SHP77 treated with DMSO at 0.1 percent for 48 hours (cell line): ENCODE measurements around the gene RUNX1.

Experiments
- DNase-seq: peaks from one replicate; lab custom pipeline; 2025; lab: John Stamatoyannopoulos, UW

The RUNX1 gene

GRCh38 chr21:34846601-34847112 is 202.4 kb downstream of the RUNX1 start:
- no peak for DNase-seq

DNA sequence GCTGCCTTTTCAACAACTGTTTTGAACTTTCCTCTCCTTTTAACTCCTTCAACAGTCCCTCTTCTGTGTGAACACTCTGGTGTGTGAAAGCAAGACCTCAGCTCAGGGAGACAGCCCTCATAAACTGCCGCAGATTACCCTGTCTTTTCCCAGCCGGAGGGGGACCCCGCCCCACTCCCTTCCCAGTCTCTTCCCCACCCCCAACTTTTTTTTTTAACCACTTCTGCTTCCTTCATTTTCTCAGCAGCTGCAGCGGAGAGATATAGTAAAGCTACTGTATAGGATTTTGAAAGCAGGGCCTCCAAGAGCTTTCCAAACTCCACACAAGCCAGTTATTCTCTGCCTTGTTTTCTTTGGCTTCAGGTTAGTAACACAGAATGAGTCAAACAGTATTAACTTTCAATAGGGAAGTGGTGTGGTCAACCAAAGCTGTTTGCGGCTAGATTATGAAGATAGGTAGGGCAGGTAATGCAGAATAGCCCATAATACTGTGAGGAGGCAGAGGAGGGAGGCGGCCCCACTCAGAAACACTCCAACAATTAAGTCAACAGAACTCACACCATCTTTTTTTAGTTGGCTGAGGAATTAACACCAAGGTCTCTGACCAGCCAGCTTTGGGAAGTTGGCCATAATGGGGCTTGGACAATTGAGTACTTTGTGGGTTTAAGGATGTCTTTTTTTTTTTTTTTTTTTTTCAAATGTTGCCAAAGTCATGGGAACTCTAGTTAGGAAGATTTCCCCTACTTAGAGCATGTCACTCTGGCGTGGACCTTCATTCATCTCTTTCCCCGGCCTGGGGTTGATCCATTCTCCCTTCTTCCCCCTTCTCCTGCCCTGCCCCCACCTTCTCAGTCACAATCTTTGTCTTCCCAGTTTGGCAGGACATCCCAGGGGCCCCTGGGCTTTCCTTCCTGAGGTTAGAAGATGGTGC is 203.3 kb downstream of the RUNX1 start:
- DNase-seq: no peak

GRCh38 chr21:34844924-34845238 is 204.2 kb downstream of the RUNX1 start:
- no peak for DNase-seq

DNA sequence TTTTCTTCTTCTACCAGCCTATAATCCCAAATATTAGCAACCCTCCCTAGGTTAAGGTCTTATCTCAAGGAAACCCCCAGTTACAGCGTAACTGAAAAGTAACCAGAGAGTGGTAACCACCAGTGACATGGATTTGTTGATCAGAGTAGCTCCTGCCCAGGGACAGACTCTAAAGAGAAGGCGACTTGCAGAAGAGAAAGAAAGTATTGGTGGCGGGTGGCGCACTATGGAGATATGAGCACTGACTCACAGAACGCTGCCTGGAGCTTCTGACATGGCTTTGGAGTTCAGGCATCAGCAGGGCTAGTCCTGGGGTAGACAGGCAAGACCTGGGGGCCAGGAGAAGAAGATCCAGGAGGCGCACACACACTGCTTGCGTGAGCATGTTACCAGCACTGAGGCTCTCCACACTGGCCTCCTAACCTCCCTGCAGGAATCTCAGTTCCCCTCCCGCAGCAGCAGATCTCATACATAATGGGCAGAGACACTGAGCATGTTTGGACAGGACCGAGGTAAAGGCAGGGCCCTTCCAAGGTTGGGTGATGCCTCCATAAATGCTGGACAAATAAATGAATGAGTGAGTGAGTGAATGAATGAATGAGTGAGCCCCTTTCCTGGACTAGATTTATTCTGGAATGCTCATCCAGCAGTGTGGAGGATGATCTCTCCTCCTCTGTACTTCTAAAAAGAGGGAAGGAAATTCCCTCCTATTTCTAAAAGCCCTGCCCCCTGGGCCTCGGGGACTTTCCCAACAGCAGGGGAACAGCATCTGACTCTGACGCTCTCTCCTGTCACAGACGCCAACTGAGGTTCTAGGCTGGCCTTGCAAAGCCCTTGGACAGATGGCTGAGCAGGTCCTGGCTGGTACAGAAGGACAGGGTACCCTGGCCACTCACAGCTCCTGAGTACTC is 204.8 kb downstream of the RUNX1 start:
- DNase-seq: no peak

DNA sequence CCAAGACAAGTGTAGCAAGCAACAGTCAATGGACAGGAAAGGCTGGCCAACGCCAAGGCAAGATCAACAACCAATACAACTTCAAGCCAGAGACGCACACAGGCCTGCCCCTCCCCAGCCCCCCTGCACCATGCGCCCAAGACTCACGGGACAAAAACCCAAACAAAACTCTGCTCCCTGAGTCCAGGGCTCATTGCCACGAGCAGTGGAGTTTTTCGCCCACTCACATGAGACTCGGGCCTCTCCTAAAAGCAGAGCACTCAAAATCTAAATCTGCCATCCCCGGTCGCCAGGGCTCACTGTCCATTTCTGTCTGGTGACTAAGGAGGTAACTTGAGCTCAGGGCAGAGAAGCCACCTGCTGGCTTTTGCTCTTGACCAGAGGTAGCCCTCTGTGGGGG is 205.5 kb downstream of the RUNX1 start:
- no peak for DNase-seq

- DNase-seq: no peak
Observed at GRCh38 chr21:34841154-34841553, 207.9 kb downstream of the RUNX1 start.

DNA sequence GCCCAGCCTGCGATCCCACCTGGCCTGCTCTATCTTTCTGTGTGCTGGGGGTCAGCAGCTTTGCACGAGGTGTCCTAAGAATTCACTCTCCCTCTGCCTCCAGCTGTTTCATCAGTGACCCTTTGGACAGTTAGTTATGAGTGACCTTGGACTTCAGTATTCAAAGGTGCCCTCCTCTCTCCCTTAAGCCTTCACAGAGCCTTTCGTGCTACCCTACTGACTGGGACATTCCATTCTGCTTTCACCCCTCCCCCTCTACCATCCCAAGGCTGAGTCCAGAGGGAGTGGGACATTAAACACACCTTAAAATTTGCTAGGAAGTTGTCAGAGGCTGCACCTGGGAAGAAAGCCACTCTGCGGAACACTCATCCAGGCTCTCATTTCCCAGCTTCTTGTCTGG is 208.4 kb downstream of the RUNX1 start:
- no peak for DNase-seq

GRCh38 chr21:34838956-34839820 is 209.9 kb downstream of the RUNX1 start:
- no peak for DNase-seq

DNA sequence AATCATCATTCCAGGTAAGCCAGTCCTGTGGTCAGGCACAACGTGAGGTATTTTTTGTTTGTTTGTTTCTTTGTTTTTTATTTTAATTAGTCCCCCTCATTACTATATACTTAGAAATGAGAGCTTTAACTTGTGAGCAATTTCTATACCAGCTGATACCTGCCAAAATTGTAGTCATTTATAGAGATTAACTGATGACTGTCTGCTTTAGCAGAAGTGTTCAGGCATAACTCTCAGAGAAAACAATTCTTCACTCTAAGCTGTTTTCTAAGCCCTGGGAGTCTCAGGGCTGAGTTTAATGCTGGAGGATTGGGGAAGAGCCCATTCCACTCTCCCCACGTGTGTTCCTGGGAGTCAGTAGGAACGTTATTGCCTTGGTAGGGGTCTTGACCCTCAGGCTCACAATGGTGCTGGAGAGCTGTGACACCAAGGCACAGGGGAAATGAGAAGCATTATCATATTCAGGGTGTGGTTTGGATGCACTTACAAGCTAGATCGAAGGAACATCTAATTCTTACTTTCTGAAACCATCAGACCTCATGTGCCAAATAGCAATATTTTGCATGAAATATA is 212.1 kb downstream of the RUNX1 start:
- no peak for DNase-seq

GRCh38 chr21:34836103-34836932 is 212.8 kb downstream of the RUNX1 start:
- DNase-seq: no peak

- no peak for DNase-seq
Observed at GRCh38 chr21:34835526-34835925, 213.6 kb downstream of the RUNX1 start.

DNA sequence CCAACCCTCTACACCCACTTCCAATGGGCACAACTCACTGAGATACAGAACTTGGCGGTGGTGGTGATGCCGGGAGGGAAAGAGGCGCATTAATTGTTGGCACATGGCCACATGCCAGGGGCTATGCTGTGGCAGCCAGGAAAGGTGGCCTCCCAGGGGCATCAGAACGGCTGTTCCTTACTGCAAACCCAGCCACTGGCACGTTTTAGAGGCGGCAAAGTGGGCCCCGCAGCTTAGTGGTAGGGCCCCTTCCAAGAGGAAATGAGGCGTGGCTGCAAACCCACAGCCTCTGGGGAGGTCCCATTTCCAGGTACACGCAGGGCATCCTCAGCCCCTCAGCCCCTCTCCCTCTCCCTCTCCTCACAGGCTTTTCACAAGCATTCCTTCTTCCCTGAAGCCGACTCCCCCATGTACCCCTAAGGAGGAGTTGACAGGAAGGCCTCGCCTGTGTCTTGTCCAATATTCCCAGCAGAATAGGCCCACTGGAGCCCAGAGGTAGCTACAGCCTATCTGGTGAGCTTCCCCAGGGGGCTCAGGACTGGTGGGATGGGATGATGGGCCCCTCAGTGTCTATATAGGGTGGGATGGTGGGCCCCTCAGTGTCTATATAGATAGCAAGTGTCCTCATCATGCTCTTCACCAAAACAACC is 214.1 kb downstream of the RUNX1 start:
- DNase-seq: no peak

GRCh38 chr21:34834290-34834689 is 214.8 kb downstream of the RUNX1 start:
- no peak for DNase-seq

- DNase-seq: no peak
Observed at GRCh38 chr21:34833465-34833864, 215.6 kb downstream of the RUNX1 start.

GRCh38 chr21:34830386-34831170 is 218.5 kb downstream of the RUNX1 start:
- DNase-seq: no peak

GRCh38 chr21:34827445-34828235 is 221.5 kb downstream of the RUNX1 start:
- DNase-seq: no peak

DNA sequence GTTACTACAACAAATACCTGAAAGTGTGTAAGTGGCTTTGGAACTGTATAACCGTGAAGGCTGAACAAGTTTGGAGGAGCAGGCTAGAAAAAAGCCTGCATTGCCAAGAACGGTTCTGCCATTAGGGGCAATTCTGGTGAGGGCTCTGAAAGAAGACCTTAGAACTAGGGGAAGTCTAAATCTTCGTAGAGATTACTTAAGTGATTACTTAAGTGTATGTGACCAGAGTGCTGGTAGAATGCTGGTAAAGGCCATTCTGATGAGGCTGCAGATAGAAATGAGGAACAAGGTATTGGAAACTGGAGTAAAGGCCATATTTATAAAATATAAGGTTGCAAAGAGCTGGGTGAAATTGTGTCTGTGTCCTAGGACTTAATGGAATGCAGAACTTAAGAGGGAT is 222.3 kb downstream of the RUNX1 start:
- no peak for DNase-seq

- DNase-seq: no peak
Observed at GRCh38 chr21:34825948-34826548, 223.1 kb downstream of the RUNX1 start.
